Upper lobe of right lung (tissue), 1 donor: ENCODE measurements around the gene PHGDH. TPM values are rescaled to one million over a fixed set of nuclear protein-coding genes. Genes with fewer than 3 reads are reported as not detected.

ENCODE experiments used
- ATAC-seq: fragments of 200-7000 bp; cut with Tn5 transposase; one replicate; pipeline ENCODE4 v1.9.1; 2020; ENCODE audit warnings: mild to moderate bottlenecking, moderate library complexity
- DNase-seq: peaks from one replicate; pipeline ENCODE4 v3.0.0-alpha.2; 2020
- H3K27ac ChIP-seq: fragments of 200-600 bp; one replicate; pipeline ENCODE4 v1.8.0; 2022
- H3K27me3 ChIP-seq: fragments of 200-600 bp; one replicate; pipeline ENCODE4 v1.8.0; 2022; ENCODE audit warnings: mild to moderate bottlenecking
- H3K36me3 ChIP-seq: fragments of 200-600 bp; one replicate; pipeline ENCODE4 v1.8.0; 2022
- H3K4me1 ChIP-seq: fragments of 200-600 bp; one replicate; pipeline ENCODE4 v1.8.0; 2022
- H3K4me3 ChIP-seq: fragments of 200-600 bp; one replicate; pipeline ENCODE4 v1.8.0; 2022; ENCODE audit warnings: mild to moderate bottlenecking
- H3K9me3 ChIP-seq: fragments of 200-600 bp; one replicate; pipeline ENCODE4 v1.8.0; 2022
- intact Hi-C: fragments of 100-400 bp; cut with DNase I; formaldehyde crosslinking; loops from one replicate; pipeline ENCODE4 v1.11.0; 2022
- total RNA-seq: library from RNA; stranded (reverse); fragmentation: NEBNext Ultra II Directional; extraction: Animal tissue kit (Norgen Biotek cat#: 25700); gene quantifications from one replicate; pipeline ENCODE4 v1.2.1, GENCODE V29; 2021
- TF ChIP-seq, protein P1 (sequence below): fragments of 200-600 bp; IDR thresholded peaks from one replicate; pipeline ENCODE4 v1.8.0; 2022; ENCODE audit warnings: antibody characterized with exemption
- donor health status: DM: no; HTN: yes; CAD: no; lungs with severe emphysema.

The PHGDH gene
- total RNA-seq, 1 donor from 2014 or later = 51.7 TPM

DNA sequence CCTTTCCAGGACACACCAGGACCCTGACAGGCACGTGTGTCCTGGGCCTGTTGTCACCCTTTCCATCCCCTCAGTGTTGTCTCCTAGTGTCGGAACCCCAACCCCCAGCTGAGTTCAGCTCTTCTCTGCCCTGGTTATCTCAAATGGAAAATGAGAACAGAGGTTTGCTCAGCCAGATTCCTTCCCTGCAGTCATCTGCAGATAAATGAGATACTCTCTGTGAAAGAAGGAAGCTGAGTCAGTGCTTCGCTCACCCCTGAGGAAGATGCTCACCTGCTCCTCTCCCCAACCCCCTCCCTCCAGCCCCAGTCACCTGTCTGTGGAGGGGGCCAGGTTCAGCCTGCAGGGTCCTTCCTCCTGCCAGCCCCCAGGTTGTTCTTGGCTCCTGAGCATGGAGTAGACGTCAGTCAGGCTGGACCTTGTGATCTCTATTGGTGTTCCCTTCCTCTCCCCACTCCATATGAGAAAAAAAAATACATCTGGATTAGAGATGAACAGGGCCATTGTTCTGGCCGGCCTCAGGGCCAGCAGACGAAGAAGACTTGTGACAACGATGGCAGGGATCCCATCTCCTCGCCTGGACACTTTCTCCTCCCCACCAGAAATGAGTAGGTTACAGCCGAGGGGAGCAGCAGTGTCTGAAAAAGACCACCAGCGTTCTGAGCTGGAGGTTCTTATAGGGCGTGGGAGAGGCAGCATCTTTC, 20.9 kb downstream of the PHGDH start:
- no peak overlapping the region for H3K27ac ChIP-seq
- TF ChIP-seq, protein P1, sequence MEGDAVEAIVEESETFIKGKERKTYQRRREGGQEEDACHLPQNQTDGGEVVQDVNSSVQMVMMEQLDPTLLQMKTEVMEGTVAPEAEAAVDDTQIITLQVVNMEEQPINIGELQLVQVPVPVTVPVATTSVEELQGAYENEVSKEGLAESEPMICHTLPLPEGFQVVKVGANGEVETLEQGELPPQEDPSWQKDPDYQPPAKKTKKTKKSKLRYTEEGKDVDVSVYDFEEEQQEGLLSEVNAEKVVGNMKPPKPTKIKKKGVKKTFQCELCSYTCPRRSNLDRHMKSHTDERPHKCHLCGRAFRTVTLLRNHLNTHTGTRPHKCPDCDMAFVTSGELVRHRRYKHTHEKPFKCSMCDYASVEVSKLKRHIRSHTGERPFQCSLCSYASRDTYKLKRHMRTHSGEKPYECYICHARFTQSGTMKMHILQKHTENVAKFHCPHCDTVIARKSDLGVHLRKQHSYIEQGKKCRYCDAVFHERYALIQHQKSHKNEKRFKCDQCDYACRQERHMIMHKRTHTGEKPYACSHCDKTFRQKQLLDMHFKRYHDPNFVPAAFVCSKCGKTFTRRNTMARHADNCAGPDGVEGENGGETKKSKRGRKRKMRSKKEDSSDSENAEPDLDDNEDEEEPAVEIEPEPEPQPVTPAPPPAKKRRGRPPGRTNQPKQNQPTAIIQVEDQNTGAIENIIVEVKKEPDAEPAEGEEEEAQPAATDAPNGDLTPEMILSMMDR = no peak
- ATAC-seq = no peak
- H3K9me3 ChIP-seq = no peaks in the 10 kb centered on the region
- no peak overlapping the region for H3K4me3 ChIP-seq
- no peaks in the 10 kb centered on the region for H3K27me3 ChIP-seq
- peaks cover 5% of the 10 kb centered on the region for H3K36me3 ChIP-seq
- no peaks in the 10 kb centered on the region for H3K4me1 ChIP-seq
- intact Hi-C loops = no loop called here
- no peak for DNase-seq

DNA sequence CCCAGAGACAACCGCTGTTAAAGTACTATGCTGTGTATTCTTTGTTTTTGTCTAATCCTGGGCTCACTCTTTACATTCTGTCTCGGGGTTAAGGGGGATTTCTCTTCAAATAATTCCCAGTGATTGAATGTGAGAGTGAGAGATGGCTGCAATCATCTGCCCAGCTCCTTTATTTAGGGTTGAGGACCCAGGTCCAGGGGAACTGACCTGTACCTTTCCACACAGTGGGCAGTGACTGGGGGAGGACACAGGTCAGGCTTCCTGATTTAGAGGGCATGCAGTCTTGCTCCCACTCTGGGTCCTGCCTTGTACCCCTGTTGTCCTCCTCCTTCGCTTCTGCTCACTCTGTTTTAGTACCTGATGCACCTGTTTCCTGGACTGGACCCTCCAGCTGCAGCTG, 22.0 kb downstream of the PHGDH start:
- H3K27ac ChIP-seq = no peak overlapping the region
- intact Hi-C loops = no loop called here
- H3K4me3 ChIP-seq = no peak overlapping the region
- no peak for DNase-seq
- no peaks in the 10 kb centered on the region for H3K4me1 ChIP-seq
- no peaks in the 10 kb centered on the region for H3K9me3 ChIP-seq
- H3K27me3 ChIP-seq = no peaks in the 10 kb centered on the region
- peaks cover 5% of the 10 kb centered on the region for H3K36me3 ChIP-seq
- no peak for ATAC-seq
- TF ChIP-seq, protein P1 = no peak

DNA sequence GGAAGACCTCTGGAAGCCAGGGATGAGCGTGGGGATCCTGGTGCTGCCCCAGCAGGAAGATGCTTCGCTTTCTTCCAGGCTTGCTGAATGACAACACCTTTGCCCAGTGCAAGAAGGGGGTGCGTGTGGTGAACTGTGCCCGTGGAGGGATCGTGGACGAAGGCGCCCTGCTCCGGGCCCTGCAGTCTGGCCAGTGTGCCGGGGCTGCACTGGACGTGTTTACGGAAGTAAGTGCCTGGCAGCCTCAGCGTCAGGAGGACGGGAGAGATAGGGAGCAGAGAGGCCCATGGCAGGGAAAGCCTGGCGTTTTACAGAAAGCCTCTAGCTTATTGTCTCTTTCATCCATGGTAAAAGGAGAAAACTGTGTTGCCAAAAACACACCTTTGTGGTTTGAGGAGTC, 23.5 kb downstream of the PHGDH start:
- no peak overlapping the region for H3K4me3 ChIP-seq
- H3K4me1 ChIP-seq = no peaks in the 10 kb centered on the region
- TF ChIP-seq, protein P1 = no peak
- no peak for ATAC-seq
- DNase-seq = no peak
- H3K27me3 ChIP-seq = no peaks in the 10 kb centered on the region
- no peak overlapping the region for H3K27ac ChIP-seq
- H3K36me3 ChIP-seq = peaks cover 5% of the 10 kb centered on the region
- intact Hi-C loops = no loop called here
- no peaks in the 10 kb centered on the region for H3K9me3 ChIP-seq

DNA sequence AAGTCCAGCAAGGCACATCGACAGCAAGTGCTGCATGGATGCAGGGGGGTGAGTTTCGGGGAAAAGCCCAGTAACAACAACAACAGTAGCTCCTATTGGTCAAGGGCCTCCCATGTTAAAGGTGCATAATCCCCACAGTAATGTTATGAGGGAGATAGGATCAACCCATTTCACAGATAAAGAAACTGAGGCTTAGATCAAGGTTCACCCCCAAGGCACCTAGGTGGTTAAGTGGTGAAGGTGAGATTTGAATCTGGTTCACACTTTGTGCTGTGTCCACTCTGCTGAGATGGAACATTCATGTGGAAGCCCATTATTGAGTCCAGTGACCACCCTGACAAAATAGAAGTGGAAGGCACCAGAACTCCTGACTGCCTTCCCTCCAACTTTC, 24.9 kb downstream of the PHGDH start:
- Histone ChIP-seq H3K27ac (no peak overlapping the region), H3K36me3 (peaks cover 5% of the 10 kb centered on the region), H3K4me3 (no peak overlapping the region), H3K4me1 (no peaks in the 10 kb centered on the region), H3K27me3 (no peaks in the 10 kb centered on the region), H3K9me3 (no peaks in the 10 kb centered on the region)
- intact Hi-C loops = no loop called here
- ATAC-seq = no peak
- no peak for DNase-seq
- TF ChIP-seq, protein P1 = no peak

DNA sequence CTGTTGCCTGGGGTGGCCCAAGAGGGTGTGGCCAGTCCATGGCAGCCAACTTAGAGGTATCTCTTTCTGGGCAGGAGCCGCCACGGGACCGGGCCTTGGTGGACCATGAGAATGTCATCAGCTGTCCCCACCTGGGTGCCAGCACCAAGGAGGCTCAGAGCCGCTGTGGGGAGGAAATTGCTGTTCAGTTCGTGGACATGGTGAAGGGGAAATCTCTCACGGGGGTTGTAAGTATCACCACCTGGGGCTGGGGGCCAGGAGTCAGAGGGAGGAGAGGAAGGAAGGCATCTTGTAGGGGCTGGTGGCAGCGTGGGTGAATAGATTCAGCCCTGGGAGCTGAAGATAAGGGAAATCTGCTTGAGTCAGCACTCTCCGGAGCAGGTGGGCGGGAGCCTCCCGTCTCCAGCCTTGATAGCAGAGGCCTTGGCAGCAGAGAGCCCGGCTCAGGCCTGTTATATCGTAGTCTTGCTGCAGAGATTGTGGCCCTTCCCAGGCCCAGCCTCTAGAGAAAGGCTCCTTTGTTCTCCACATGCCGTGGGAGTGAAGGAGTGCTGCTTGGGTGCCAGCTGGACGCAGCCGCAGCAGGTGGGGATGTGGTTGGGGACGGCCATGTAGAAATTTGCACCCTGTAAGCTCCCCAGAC, 25.4 kb downstream of the PHGDH start:
- Histone ChIP-seq H3K4me3 (no peak overlapping the region), H3K4me1 (no peaks in the 10 kb centered on the region), H3K27me3 (no peaks in the 10 kb centered on the region), H3K36me3 (peaks cover 5% of the 10 kb centered on the region), H3K9me3 (no peaks in the 10 kb centered on the region), H3K27ac (no peak overlapping the region)
- intact Hi-C loops = no loop called here
- ATAC-seq (no peak), DNase-seq (no peak)
- TF ChIP-seq, protein P1 = no peak
